HUES6 (cell line): ENCODE data around the gene SLC22A23.

Source experiments
- H3K27ac ChIP-seq: 2 replicates; pipeline ENCODE4 v1.7.0; 2013; ENCODE audit warnings: low read depth, mild to moderate bottlenecking, low read length, inconsistent platforms
- H3K27me3 ChIP-seq: 2 replicates; pipeline ENCODE4 v1.6.1; 2013; ENCODE audit warnings: low read length; ENCODE audit not compliant: control insufficient read depth, insufficient read depth
- H3K36me3 ChIP-seq: 2 replicates; pipeline ENCODE4 v1.6.1; 2013; ENCODE audit warnings: low read length; ENCODE audit not compliant: control insufficient read depth, insufficient read depth
- H3K4me1 ChIP-seq: 2 replicates; pipeline ENCODE4 v1.6.1; 2013; ENCODE audit warnings: low read length; ENCODE audit not compliant: control insufficient read depth, insufficient read depth
- H3K4me3 ChIP-seq: 2 replicates; pipeline ENCODE4 v1.5.1; 2013; ENCODE audit warnings: low read depth, low read length
- H3K9ac ChIP-seq: one replicate; pipeline ENCODE4 v1.6.1; 2013; ENCODE audit warnings: mild to moderate bottlenecking, low read length
- H3K9me3 ChIP-seq: 2 replicates; pipeline ENCODE4 v1.6.1; 2013; ENCODE audit warnings: low read depth, low read length; ENCODE audit not compliant: control insufficient read depth, insufficient read depth

Gene SLC22A23

DNA sequence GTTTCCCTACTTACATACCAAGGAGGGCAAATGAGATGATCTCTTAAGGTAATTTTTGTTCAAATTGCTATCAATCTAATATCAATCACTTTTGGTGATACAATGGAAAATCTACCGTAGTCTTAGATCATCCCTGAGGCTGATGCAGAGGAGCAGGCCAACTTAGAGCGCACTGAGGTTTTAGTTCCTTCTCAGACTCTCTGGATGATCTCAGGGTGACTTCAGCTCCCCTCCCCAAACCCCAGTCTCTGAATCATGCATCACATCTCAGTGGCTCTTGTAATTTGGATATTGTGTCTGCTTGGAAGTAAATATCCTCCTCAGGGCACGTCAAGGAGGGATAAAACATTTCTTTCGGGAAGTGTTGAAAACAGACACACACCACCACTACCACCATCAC lies 235.3 kb downstream of the SLC22A23 start:
- no peaks in the 10 kb centered on the region for H3K27me3 ChIP-seq
- peaks cover 29% of the 10 kb centered on the region for H3K36me3 ChIP-seq
- no peak overlapping the region for H3K9ac ChIP-seq
- peaks cover 20% of the 10 kb centered on the region for H3K4me1 ChIP-seq
- H3K27ac ChIP-seq, result no peak overlapping the region
- no peaks in the 10 kb centered on the region for H3K9me3 ChIP-seq
- H3K4me3 ChIP-seq, result no peak overlapping the region

DNA sequence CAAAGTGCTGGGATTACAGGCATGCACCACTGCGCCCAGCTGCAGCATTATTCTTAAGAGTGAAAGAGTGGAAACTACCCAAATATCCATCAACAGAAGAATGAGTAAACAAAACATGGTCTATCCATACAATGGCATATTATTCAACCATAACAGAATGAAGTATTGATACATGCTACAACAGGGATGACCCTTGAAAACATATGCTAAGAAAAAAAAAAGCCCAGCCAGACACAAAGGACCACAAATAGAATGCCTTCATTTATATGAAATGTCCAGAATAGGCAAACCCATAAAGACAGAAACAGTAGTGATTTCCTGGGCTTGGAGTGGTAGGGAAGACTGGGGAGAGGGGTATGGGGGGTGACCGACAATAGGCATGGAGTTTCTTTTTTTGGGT lies 236.5 kb downstream of the SLC22A23 start:
- no peak overlapping the region for H3K27ac ChIP-seq
- no peaks in the 10 kb centered on the region for H3K27me3 ChIP-seq
- no peak overlapping the region for H3K4me3 ChIP-seq
- peaks cover 20% of the 10 kb centered on the region for H3K36me3 ChIP-seq
- H3K9me3 ChIP-seq, result no peaks in the 10 kb centered on the region
- H3K4me1 ChIP-seq, result peaks cover 10% of the 10 kb centered on the region
- no peak overlapping the region for H3K9ac ChIP-seq
